SK-N-SH (cell line): ENCODE results near the gene NPIPB8. TPM values are rescaled to one million over a fixed set of nuclear protein-coding genes. Genes with fewer than 3 reads are reported as not detected.
"Not testable (repeated sequence)": the region's sequence is repeated elsewhere in the genome, so short reads cannot be mapped to it uniquely, and the experiment has no call there.

Experiments
- CTCF ChIA-PET: fragments of 300-600, 350-600 bp; formaldehyde crosslinking; extraction: SDS; loops from one replicate; lab custom pipeline; 2021; lab: Yijun Ruan, JAX
- POLR2A ChIA-PET: fragments of 350-600 bp; sonication (Branson Sonifier 250); formaldehyde crosslinking; extraction: SDS; loops from one replicate; lab custom pipeline; 2020; ENCODE audit warnings: antibody characterized with exemption, inconsistent platforms; lab: Yijun Ruan, JAX
- DNase-seq: peaks from one replicate; pipeline ENCODE4 v3.0.0; 2012
- H2AFZ ChIP-seq: fragments of 200-600 bp; sonication (generic); 2 replicates; pipeline ENCODE4 v1.8.1; 2016; ENCODE audit warnings: antibody characterized with exemption, mild to moderate bottlenecking, low read depth
- H3F3A ChIP-seq: fragments of 200-600 bp; sonication (generic); replicated peaks from 2 replicates; pipeline ENCODE3; 2016; ENCODE audit warnings: antibody characterized with exemption, mild to moderate bottlenecking; ENCODE audit not compliant: insufficient read depth
- H3K27ac ChIP-seq, 2 experiments: fragments of 200-500 bp in 1 of 2; fragments of 200-600 bp in 1 of 2; sonication (Bioruptor generic) in 1 of 2; sonication (generic), shearing (Covaris generic) in 1 of 2; 2 replicates each; pipeline versions ENCODE4 v1.5.1 to v1.6.1; 2014 to 2016; ENCODE audit warnings: low read depth in 2 of 2, inconsistent platforms in 1 of 2, low read length in 1 of 2, mild to moderate bottlenecking in 1 of 2, mixed read lengths in 1 of 2
- H3K27me3 ChIP-seq: fragments of 200-600 bp; sonication (generic), shearing (Covaris generic); 2 replicates; pipeline ENCODE4 v1.6.1; 2016; ENCODE audit warnings: mixed run types; ENCODE audit not compliant: insufficient read depth
- H3K36me3 ChIP-seq, 2 experiments: fragments of 200-500 bp in 1 of 2; fragments of 200-600 bp in 1 of 2; sonication (Bioruptor generic) in 1 of 2; sonication (generic) in 1 of 2; replicated peaks in 1 of 2; 2 replicates each; pipeline versions ENCODE3 to v1.5.1; 2014 to 2016; ENCODE audit warnings: low read length in 1 of 2, mild to moderate bottlenecking in 1 of 2; ENCODE audit not compliant: insufficient read depth in 2 of 2, control insufficient read depth in 1 of 2
- H3K4me1 ChIP-seq, 2 experiments: fragments of 200-500 bp in 1 of 2; fragments of 200-600 bp in 1 of 2; sonication (Bioruptor generic) in 1 of 2; sonication (generic), shearing (Covaris generic) in 1 of 2; 2 replicates each; pipeline versions ENCODE4 v1.5.1 to v1.6.1; 2014 to 2016; ENCODE audit warnings: low read depth in 1 of 2, low read length in 1 of 2, mixed run types in 1 of 2; ENCODE audit not compliant: insufficient read depth in 2 of 2, control insufficient read depth in 1 of 2
- H3K4me2 ChIP-seq: fragments of 200-600 bp; sonication (generic), shearing (Covaris generic); 2 replicates; pipeline ENCODE4 v1.6.1; 2017; ENCODE audit warnings: mixed run types
- H3K4me3 ChIP-seq, 2 experiments: fragments of 200-500 bp in 1 of 2; fragments of 200-600 bp in 1 of 2; sonication (Bioruptor generic) in 1 of 2; sonication (generic), shearing (Covaris generic) in 1 of 2; 2 replicates each; pipeline versions ENCODE4 v1.5.1 to v1.8.1; 2014 to 2016; ENCODE audit warnings: low read depth in 2 of 2, inconsistent platforms in 1 of 2, low read length in 1 of 2, mild to moderate bottlenecking in 1 of 2, mixed read lengths in 1 of 2, moderate library complexity in 1 of 2
- H3K79me2 ChIP-seq: fragments of 200-600 bp; sonication (generic); 2 replicates; pipeline ENCODE4 v1.8.1; 2017; ENCODE audit warnings: mild to moderate bottlenecking; ENCODE audit not compliant: insufficient read depth
- H3K9ac ChIP-seq: fragments of 200-600 bp; sonication (generic); 2 replicates; pipeline ENCODE4 v1.6.1; 2017; ENCODE audit warnings: mixed run types
- H3K9me2 ChIP-seq: fragments of 200-600 bp; sonication (generic); 2 replicates; pipeline ENCODE4 v1.6.1; 2017; ENCODE audit warnings: mixed run types
- H3K9me3 ChIP-seq: fragments of 200-600 bp; sonication (generic); 2 replicates; pipeline ENCODE4 v1.6.1; 2017; ENCODE audit warnings: mixed run types, mild to moderate bottlenecking, moderate library complexity
- H4K20me1 ChIP-seq: fragments of 200-600 bp; sonication (generic); 2 replicates; pipeline ENCODE4 v1.6.1; 2017; ENCODE audit warnings: mild to moderate bottlenecking, mixed run types; ENCODE audit not compliant: insufficient read depth
- EP300 ChIP-seq, 2 experiments: IDR thresholded peaks; 2 replicates each; pipeline versions ENCODE4 v1.4.0 to v1.6.1; 2012; ENCODE audit warnings: borderline replicate concordance in 1 of 2, low read depth in 1 of 2, low read length in 1 of 2
- GATA2 ChIP-seq: sonication (generic); formaldehyde crosslinking; IDR thresholded peaks from 2 replicates; pipeline ENCODE4 v1.5.0; 2020; ENCODE audit warnings: mild to moderate bottlenecking, missing genetic modification reagents
- MEF2A ChIP-seq: IDR thresholded peaks from 2 replicates; pipeline ENCODE4 v1.4.0; 2012; ENCODE audit warnings: low read depth, borderline replicate concordance
- MXI1 ChIP-seq: IDR thresholded peaks from 2 replicates; pipeline ENCODE4 v1.6.1; 2012; ENCODE audit warnings: mild to moderate bottlenecking, low read depth, low read length, improper control_type of control experiment
- NFIC ChIP-seq: IDR thresholded peaks from 2 replicates; pipeline ENCODE4 v1.4.0; 2012; ENCODE audit warnings: borderline replicate concordance
- NRF1 ChIP-seq: IDR thresholded peaks from 2 replicates; pipeline ENCODE4 v1.6.1; 2012; ENCODE audit warnings: low read depth, mild to moderate bottlenecking, low read length
- RXRA ChIP-seq: IDR thresholded peaks from 2 replicates; pipeline ENCODE4 v1.4.0; 2012; ENCODE audit warnings: low read depth, mild to moderate bottlenecking, borderline replicate concordance
- TCF12 ChIP-seq: IDR thresholded peaks from 2 replicates; pipeline ENCODE4 v1.4.0; 2012
- WGBS: methylation state at CpG from one replicate; pipeline ENCODE4 v1.1.6; 2017; ENCODE audit warnings: low lambda C conversion rate; 5-methylcytosine and 5-hydroxymethylcytosine counted together
- polyA plus RNA-seq, 3 experiments: library from polyadenylated mRNA; depleted of rRNA; stranded (reverse); fragments of >200 nt; gene quantifications; 2 replicates each; pipeline ENCODE4 v1.2.3, GENCODE V29; 2012
- TF ChIP-seq, protein P1 (sequence below): IDR thresholded peaks from 2 replicates; pipeline ENCODE4; 2012

NPIPB8 gene
- polyA plus RNA-seq, 1 of the 3 experiments (the other 2 are of a cell fraction): not detected

DNA sequence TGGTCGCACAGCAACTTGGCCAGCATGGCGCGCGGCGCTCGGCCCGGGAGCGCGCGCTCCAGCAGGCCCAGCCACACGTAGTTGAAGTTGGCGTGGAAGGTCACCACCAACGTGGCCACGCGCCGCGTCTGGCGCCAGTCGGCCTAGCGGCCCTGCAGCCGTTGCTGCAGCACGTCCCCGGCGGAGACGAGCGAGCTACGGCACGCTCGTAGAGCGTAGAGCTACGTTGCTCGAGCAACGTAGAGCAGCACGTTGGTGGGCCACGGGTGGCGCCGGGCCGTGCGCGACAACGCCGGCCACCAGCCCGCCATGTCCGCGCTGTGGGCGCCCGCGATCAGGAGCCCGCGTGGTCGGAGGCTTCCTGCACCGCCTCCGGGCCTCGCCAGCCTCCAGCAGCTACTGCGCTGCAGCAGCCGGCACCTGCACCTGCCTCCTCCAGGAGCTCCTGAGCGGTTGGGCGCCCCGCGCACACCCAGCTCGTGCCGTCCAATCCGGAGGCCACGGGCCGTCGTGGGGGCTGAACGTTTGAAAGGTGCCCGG lies 14.6 kb upstream of the NPIPB8 start:
- Histone ChIP-seq H3K9ac (no peak overlapping the region), H3K27ac (no peak overlapping the region), H3K4me1 (no peaks in the 10 kb centered on the region), H4K20me1 (no peaks in the 10 kb centered on the region), H3K79me2 (no peaks in the 10 kb centered on the region)
- no peak for DNase-seq
- TF ChIP-seq MEF2A (no peak), TCF12 (no peak), NRF1 (no peak), RXRA (no peak), MXI1 (no peak), NFIC (no peak), EP300 (IDR thresholded peaks at IDR 0.05; ENCODE audit: borderline replicate concordance in 1 of 2, low read depth in 1 of 2, low read length in 1 of 2) (no peak), GATA2 (CRISPR knock-in tag) (no peak)
- TF ChIP-seq, protein P1, sequence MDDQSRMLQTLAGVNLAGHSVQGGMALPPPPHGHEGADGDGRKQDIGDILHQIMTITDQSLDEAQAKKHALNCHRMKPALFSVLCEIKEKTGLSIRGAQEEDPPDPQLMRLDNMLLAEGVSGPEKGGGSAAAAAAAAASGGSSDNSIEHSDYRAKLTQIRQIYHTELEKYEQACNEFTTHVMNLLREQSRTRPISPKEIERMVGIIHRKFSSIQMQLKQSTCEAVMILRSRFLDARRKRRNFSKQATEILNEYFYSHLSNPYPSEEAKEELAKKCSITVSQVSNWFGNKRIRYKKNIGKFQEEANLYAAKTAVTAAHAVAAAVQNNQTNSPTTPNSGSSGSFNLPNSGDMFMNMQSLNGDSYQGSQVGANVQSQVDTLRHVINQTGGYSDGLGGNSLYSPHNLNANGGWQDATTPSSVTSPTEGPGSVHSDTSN: no peak
- TF ChIP-seq, all 33 proteins: peak for 0
- no peaks in the 10 kb centered on the region for H3K9me3 ChIP-seq
- H3K4me3 ChIP-seq: no peak overlapping the region
- no peak overlapping the region for H3K4me2 ChIP-seq
- 72% methylated on average over 49 of the region's 68 CpGs for WGBS
- no peak overlapping the region for H2AFZ ChIP-seq
- H3K36me3 ChIP-seq: no peaks in the 10 kb centered on the region
- ChIA-PET POLR2A (no interaction called here), CTCF (no interaction called here)
- no peaks in the 10 kb centered on the region for H3K27me3 ChIP-seq
- no peaks in the 10 kb centered on the region for H3K9me2 ChIP-seq
- no peaks in the 10 kb centered on the region for H3F3A ChIP-seq

- H3F3A ChIP-seq, H3K4me2 ChIP-seq, H3K9ac ChIP-seq, H3K9me2 ChIP-seq, H4K20me1 ChIP-seq, H3K27me3 ChIP-seq, DNase-seq, H3K36me3 ChIP-seq, H3K79me2 ChIP-seq, CTCF ChIA-PET, POLR2A ChIA-PET, H2AFZ ChIP-seq, H3K4me3 ChIP-seq, H3K9me3 ChIP-seq, H3K4me1 ChIP-seq, H3K27ac ChIP-seq: not testable (repeated sequence)
- WGBS: 32% methylated on average over 5 of the region's 5 CpGs
These were observed 7.0 kb upstream of the NPIPB8 start for GRCh38 chr16:28630905-28631304.

GRCh38 chr16:28636093-28636823 lies 1.6 kb upstream of the NPIPB8 start:
- not testable (repeated sequence) for H3K27ac ChIP-seq

GRCh38 chr16:28638359-28638758 lies 494 bp downstream of the NPIPB8 start:
- H3K27ac ChIP-seq, H3K9ac ChIP-seq, H3K4me1 ChIP-seq, H3F3A ChIP-seq, H4K20me1 ChIP-seq, CTCF ChIA-PET, POLR2A ChIA-PET, H3K36me3 ChIP-seq, H3K27me3 ChIP-seq, H3K9me2 ChIP-seq, DNase-seq, H3K79me2 ChIP-seq, H3K4me3 ChIP-seq, H3K9me3 ChIP-seq, H2AFZ ChIP-seq, H3K4me2 ChIP-seq: not testable (repeated sequence)
- WGBS: 14% methylated on average over 1 of the region's 5 CpGs

More at GRCh38 chr16:28636093-28636823, 1.6 kb upstream of the NPIPB8 start:
- H3K4me2 ChIP-seq, H4K20me1 ChIP-seq, H2AFZ ChIP-seq, H3F3A ChIP-seq, H3K36me3 ChIP-seq, DNase-seq, POLR2A ChIA-PET, H3K9me3 ChIP-seq, H3K4me1 ChIP-seq, H3K9ac ChIP-seq, H3K79me2 ChIP-seq, H3K4me3 ChIP-seq, H3K27me3 ChIP-seq, CTCF ChIA-PET, H3K9me2 ChIP-seq: not testable (repeated sequence)
- WGBS: 18% methylated on average over 5 of the region's 5 CpGs

DNA sequence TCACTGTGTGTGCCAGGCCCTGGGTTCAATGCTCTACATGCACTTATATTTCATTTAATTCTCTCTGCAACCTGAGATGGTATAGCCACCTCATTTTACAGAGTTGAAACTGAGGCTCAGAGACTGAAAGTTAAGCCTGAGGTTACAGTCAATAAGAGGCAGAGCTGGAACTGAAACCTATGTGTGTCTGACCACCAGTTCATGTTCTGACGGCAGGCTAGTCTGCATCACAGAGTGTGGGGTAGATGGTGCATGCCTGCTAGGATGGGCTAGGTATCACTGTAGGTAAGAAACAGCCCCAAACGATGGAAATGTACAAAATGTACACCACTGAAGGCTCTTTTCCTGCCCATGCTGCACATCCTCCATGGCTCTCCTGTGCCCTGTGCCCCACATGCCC lies 2.1 kb downstream of the NPIPB8 start:
- WGBS: no CpG with 5 or more reads among the region's 2 CpGs
- H4K20me1 ChIP-seq, POLR2A ChIA-PET: not testable (repeated sequence)

More for the DNA sequence above, 2.1 kb downstream of the NPIPB8 start:
- CTCF ChIA-PET: interaction anchor here (0.7 kb wide), 1 partner anchor 323 kb away, joined by 3 read pairs; no protein-coding TSS in a partner anchor
- H3K79me2 ChIP-seq, H2AFZ ChIP-seq, H3K4me3 ChIP-seq, H3K9me3 ChIP-seq, H3K27ac ChIP-seq, H3K4me1 ChIP-seq, H3K4me2 ChIP-seq, H3K27me3 ChIP-seq, DNase-seq, H3F3A ChIP-seq, H3K9me2 ChIP-seq, H3K36me3 ChIP-seq, H3K9ac ChIP-seq: not testable (repeated sequence)
